ENCODE measurements around the gene PHLPP1. TPM values are rescaled to one million over a fixed set of nuclear protein-coding genes. Genes with fewer than 3 reads are reported as not detected.

PHLPP1 gene
- total RNA-seq, 4 donors from 2014 or later = 15.7 to 21.8 (median 20.5) TPM

DNA sequence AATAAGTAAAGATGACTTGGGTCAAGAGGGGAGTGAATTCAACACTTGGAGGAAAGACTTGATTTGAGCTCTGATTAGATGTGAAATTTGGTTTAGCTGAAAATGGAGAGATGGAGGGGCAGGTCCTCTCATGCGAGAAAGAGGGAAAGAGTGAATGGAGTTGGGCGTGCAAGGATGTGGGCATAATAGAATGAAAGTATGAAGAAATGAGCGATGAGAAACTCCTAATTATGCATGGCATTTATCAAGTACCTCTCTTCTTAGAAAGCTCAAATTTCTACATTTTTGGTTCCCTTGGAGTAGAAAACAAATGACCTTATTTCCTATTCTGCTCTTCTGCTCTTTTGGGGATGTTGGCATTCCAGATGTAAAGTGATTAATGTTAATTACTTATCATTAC lies 161.5 kb downstream of the PHLPP1 start:
- TF ChIP-seq, protein P1, sequence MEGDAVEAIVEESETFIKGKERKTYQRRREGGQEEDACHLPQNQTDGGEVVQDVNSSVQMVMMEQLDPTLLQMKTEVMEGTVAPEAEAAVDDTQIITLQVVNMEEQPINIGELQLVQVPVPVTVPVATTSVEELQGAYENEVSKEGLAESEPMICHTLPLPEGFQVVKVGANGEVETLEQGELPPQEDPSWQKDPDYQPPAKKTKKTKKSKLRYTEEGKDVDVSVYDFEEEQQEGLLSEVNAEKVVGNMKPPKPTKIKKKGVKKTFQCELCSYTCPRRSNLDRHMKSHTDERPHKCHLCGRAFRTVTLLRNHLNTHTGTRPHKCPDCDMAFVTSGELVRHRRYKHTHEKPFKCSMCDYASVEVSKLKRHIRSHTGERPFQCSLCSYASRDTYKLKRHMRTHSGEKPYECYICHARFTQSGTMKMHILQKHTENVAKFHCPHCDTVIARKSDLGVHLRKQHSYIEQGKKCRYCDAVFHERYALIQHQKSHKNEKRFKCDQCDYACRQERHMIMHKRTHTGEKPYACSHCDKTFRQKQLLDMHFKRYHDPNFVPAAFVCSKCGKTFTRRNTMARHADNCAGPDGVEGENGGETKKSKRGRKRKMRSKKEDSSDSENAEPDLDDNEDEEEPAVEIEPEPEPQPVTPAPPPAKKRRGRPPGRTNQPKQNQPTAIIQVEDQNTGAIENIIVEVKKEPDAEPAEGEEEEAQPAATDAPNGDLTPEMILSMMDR (IDR thresholded peaks at IDR 0.05) = no peak
- TF ChIP-seq POLR2A (IDR thresholded peaks at IDR 0.05) = no peak
- Histone ChIP-seq H3K27ac (no peak overlapping the region), H3K36me3 (no peaks in the 10 kb centered on the region), H3K9me3 (no peaks in the 10 kb centered on the region), H3K4me3 (no peak overlapping the region), H3K27me3 (no peaks in the 10 kb centered on the region), H3K4me1 (no peaks in the 10 kb centered on the region)
- no peak for DNase-seq

DNA sequence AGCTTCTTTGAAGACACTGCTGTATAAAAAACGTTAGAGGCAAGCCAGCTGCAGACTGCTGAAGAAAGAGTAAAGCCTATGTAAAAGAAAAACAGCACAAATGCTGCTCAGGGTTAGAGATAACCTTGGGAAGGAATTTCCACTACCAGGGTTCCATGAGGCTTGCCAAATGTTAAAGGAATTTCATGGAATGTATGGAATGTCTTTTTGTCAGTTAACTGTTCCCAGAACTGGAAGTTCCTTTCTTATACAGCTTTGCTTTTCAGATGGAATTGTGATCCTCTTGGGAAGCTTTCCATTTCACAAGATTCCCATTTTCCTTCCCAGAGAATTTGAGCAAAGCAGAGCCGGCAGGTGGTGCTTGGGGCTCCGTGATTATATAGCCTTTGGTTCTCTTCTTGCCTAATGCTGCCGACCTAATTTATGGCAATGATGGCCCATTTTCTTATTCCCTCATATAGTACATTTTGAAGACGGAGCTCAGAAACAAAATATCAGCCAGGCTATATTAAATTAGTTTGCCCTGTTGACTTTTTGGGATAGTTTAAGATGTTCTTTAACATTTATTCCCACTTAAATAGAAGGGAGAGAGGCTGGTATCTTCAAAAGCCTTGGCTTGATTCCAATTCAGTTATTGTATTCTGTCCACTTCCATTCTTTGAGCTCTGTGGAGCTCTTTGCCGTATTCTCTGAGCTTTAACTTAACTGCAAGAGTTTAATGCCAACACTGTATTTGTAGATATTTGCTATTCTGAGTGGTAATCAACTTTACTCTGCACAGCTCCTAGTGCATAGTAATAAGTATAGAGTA lies 162.3 kb downstream of the PHLPP1 start:
- no peaks in the 10 kb centered on the region for H3K27me3 ChIP-seq
- no peak overlapping the region for H3K4me3 ChIP-seq

DNA sequence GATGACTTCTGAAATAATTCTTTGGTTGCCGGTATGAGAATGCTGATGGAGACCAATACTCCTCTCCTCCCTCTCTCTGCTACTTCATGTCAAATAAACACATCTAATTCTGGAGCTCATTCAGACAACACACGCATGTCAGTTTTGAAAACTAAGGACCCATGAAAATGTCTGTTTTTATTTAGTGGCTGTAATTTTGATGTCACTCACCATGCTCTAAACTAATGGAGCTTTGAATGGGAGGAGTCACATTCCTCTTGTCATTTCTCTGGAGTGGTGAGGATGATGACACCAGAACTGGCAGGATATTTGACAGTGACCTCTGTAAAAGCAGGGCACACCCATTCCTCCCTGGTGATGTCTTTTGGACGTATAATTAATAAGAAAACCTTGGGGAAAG lies 163.0 kb downstream of the PHLPP1 start:
- Histone ChIP-seq H3K9me3 (no peaks in the 10 kb centered on the region), H3K4me3 (no peak overlapping the region), H3K4me1 (no peaks in the 10 kb centered on the region), H3K36me3 (no peaks in the 10 kb centered on the region), H3K27ac (no peak overlapping the region), H3K27me3 (no peaks in the 10 kb centered on the region)
- no peak for TF ChIP-seq POLR2A (IDR thresholded peaks at IDR 0.05)
- no peak for DNase-seq

More for the DNA sequence above, 162.3 kb downstream of the PHLPP1 start:
- H3K9me3 ChIP-seq = no peaks in the 10 kb centered on the region
- no peak for TF ChIP-seq POLR2A (IDR thresholded peaks at IDR 0.05)
- TF ChIP-seq, protein P1 (IDR thresholded peaks at IDR 0.05) = no peak
- H3K36me3 ChIP-seq = no peaks in the 10 kb centered on the region
- no peak for DNase-seq
- H3K27ac ChIP-seq = no peak overlapping the region
- H3K4me1 ChIP-seq = no peaks in the 10 kb centered on the region

DNA sequence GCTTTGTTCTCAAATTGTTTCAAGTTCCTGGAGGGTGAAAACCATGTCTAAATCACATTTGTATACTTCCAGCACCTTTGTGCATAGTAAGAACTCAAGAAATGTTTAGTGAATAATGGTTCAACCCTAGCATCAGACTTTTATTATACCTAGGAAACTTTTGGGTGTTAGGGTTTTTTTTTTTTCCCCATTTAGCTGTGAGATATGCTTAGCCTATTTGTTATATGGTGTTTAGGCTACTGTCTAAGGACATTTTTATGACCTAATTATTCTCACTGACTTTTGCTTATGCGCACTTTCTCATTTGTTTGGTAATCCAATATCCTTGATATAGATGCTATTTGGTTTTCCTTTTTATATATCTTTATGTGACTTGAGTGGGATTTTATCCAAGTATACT lies 164.7 kb downstream of the PHLPP1 start:
- H3K4me3 ChIP-seq = no peak overlapping the region
- H3K36me3 ChIP-seq = no peaks in the 10 kb centered on the region
- TF ChIP-seq, protein P1 (IDR thresholded peaks at IDR 0.05) = no peak
- no peak for TF ChIP-seq POLR2A (IDR thresholded peaks at IDR 0.05)
- H3K4me1 ChIP-seq = no peaks in the 10 kb centered on the region
- no peak for DNase-seq
- no peak overlapping the region for H3K27ac ChIP-seq
- H3K27me3 ChIP-seq = no peaks in the 10 kb centered on the region
- no peaks in the 10 kb centered on the region for H3K9me3 ChIP-seq

DNA sequence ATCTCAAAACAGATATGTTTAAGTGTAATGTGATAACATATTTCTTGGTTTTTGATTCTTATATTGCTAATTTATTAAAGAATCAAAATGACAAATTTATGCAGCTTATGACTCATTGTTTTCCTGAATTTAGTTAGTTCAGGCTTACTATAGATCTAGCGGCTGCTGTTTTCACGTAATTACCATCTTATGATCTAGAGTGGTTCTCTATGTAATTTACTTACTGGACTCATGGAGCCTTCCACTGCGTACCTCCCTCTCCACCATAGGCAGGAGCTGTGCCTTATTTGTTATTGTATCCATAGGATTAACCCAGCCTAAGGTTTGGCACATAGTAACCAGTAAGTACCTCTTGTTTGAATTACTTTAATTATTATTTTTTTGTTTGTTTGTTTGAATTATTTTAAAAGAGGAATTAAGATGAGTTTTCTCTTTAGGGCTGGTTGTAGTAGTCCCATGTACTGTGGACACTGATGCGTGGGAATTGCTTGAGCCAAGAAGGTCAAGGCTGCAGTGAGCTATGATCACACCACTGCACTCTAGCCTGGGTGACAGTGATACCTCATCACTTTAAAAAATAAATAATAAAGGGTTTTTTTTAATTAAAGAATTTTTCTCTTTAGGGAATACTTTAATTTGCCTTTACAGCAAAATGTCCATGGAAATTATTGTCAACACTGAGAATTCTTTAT lies 165.5 kb downstream of the PHLPP1 start:
- H3K27ac ChIP-seq = no peak overlapping the region
- no peaks in the 10 kb centered on the region for H3K36me3 ChIP-seq
- H3K9me3 ChIP-seq = no peaks in the 10 kb centered on the region
- H3K4me3 ChIP-seq = no peak overlapping the region
- no peaks in the 10 kb centered on the region for H3K4me1 ChIP-seq
- TF ChIP-seq, protein P1 (IDR thresholded peaks at IDR 0.05) = no peak
- TF ChIP-seq POLR2A (IDR thresholded peaks at IDR 0.05) = no peak
- no peak for DNase-seq
- no peaks in the 10 kb centered on the region for H3K27me3 ChIP-seq

DNA sequence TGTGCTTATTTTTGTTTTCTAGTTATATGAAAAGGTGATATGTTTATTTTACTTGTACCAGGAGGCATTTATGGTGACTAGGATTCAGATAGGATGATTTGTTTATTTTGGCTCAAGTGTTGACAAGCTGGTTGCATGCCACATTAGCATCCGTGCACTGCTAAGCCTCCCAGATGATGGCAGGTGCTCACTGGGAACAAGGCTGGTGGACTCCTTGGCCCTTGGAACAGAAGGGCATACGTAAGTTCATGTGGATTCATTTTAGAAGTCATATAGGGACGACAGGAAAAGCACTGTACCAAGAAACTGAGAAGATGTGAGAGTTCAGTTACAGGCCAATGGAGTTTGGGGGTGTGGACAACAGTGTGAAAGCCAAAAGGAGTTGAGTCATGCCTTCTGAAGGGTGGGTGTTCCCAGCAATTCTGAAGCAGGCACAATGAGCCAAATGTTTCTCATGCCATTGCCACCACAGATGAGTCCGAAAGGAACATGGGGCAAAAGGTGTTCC lies 166.2 kb downstream of the PHLPP1 start:
- no peak overlapping the region for H3K27ac ChIP-seq
- TF ChIP-seq, protein P1 (IDR thresholded peaks at IDR 0.05) = no peak
- no peak for TF ChIP-seq POLR2A (IDR thresholded peaks at IDR 0.05)
- DNase-seq = no peak

More for the DNA sequence above, 166.2 kb downstream of the PHLPP1 start:
- no peaks in the 10 kb centered on the region for H3K4me1 ChIP-seq
- H3K27me3 ChIP-seq = no peaks in the 10 kb centered on the region
- H3K36me3 ChIP-seq = no peaks in the 10 kb centered on the region
- no peaks in the 10 kb centered on the region for H3K9me3 ChIP-seq
- H3K4me3 ChIP-seq = no peak overlapping the region

Data from Peyer's patch (tissue), 4 donors.